Embryonic facial prominence (tissue), 1 donor: Measurements from ENCODE around the gene TAS2R41.

Experiments used
- DNase-seq: peaks from one replicate; pipeline ENCODE4 v3.0.0-alpha.2; 2016; ENCODE audit errors: extremely low spot score

TAS2R41 gene, protein sequence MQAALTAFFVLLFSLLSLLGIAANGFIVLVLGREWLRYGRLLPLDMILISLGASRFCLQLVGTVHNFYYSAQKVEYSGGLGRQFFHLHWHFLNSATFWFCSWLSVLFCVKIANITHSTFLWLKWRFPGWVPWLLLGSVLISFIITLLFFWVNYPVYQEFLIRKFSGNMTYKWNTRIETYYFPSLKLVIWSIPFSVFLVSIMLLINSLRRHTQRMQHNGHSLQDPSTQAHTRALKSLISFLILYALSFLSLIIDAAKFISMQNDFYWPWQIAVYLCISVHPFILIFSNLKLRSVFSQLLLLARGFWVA

DNA sequence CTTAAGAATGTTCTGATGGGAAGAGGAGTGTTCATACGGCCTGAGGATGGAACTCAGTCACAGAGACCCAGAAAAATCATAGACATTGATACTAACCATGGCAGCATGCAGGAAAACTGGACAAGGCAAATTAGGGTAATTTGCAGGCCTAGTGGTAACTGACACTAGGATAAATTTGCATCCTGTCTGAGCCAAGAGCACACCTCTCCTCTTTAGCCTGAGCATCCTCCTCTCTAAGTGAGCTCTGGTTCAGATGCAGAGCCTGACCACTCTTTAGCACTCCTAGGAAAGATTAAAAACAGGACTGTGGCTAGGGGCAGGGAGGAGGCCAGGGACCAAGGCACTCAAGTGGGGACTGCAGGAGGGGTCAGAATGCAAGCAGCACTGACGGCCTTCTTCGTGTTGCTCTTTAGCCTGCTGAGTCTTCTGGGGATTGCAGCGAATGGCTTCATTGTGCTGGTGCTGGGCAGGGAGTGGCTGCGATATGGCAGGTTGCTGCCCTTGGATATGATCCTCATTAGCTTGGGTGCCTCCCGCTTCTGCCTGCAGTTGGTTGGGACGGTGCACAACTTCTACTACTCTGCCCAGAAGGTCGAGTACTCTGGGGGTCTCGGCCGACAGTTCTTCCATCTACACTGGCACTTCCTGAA, at the start of gene TAS2R41:
TSS of gene TAS2R41 (plus strand) at position 373 of the 650 bp plus-strand sequence. CDS start at position 373, 0 bp downstream.
- DNase-seq = no peak

DNA sequence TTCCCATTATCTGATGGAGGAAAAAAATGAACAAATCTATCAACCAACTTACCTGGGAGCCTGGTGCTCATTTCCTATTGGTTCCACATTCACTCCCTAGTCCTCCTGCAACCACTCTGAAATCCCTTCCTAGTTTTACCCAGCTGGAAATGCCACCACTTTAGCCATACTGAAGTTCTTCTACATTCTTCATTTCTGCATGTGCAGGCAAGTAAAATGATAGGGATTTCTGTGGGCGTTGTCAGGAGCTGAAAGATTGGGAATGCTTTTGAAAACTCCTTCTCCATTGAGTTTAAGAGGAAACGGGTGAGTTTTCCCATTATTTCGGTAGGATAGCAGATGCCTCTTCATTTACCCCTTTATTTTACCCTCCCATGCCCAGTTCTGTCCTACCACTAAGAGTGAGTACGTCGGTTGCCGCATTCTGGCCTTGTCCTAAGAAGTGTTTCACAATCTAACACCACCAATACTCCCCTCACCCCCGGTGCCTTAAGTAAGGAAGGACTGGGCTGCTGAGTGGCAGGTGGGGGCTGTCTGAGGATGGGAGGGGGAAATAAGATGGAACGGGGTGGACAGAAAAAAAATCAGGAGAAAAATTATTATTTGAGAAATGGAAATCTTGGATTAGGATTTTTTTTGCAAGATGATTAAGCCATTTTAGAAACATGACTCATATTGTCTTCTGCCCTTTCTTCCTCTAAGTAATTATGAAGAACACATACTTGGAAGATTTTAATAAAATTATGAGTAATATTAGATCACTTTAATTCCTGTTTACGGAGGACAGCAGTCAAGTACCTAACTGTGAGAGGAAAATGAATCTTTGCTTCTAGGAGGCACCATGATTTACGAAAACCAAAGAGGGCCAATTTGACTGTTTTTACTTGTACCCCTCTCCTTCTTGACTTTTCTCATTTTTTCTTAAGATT, 47.6 kb upstream of the TAS2R41 start:
- no peak for DNase-seq

DNA sequence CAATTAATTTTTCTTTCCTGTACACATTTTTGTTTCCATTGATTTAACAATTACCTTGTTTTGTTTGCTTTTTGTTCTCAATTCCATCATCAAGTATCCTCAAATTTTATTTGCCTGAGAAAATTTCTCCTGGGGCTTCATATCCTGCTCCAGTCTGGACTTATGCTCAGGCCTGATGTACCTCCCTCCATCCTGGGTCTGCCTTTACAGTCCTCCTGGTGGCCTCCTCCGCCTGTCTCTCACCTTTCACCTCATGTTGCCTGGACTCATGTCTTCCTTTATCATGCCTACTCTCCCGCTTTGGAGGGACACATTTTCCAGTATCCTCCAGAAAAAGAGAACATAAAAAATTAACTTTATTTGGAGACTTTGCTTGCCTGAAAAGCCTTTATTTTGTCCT, 46.6 kb upstream of the TAS2R41 start:
- no peak for DNase-seq

DNA sequence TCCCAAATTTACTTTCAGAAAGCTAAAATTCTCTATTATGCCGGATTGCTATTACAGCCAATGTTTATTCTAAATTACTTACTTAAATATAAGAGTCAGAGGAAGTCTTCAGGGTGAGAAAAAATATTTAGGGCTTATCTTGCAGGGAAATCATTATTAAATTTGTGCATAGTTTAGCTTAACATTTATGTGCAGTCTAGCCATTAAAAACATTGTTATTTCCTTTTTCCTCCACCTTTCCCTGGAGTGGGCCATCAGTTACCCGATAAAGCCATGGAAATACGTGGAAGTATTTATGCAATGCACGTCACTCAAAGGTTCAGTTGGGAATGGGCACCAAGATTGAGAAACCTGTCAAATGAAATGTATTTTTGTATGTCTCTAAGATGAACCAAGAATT, 43.9 kb upstream of the TAS2R41 start:
- DNase-seq = no peak

DNA sequence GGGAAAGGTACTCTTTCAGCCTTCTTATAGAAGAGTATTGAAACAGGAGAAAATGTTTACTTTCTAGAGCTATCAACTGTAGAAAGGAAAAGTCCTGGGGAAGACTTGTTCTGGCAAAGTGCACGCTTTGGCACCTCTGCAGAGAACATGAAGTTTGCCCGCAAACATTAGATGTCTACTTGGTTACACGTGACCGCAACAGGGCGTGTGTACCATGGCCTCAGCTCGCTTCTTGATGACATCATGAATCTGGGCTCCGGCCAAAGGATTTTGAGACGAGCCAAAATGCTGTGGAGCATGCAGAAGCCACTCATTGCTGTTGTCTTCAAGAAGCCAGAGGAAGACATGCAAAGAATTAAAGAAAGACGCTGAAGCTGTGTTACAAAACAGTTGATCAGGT, 43.0 kb upstream of the TAS2R41 start:
- DNase-seq = no peak

DNA sequence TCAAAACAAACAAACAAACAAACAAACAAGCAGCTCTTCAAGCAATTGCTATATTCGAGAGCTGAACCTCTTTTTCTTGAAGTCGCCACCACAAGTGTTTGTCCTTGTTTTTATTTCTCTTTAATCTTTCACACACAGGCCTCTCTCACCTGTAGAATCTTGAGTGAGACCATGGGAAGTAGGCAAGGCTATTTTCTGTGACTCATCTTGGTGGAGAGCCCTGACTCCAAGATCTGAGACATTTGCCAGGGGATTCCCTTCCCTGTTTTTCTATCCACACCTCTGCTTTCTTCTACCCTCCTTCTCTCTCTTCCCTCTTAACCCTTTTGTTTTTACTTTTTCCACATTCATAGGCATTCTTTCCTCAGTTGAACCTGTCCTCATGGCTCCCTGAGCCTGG, 42.4 kb upstream of the TAS2R41 start:
- no peak for DNase-seq

DNA sequence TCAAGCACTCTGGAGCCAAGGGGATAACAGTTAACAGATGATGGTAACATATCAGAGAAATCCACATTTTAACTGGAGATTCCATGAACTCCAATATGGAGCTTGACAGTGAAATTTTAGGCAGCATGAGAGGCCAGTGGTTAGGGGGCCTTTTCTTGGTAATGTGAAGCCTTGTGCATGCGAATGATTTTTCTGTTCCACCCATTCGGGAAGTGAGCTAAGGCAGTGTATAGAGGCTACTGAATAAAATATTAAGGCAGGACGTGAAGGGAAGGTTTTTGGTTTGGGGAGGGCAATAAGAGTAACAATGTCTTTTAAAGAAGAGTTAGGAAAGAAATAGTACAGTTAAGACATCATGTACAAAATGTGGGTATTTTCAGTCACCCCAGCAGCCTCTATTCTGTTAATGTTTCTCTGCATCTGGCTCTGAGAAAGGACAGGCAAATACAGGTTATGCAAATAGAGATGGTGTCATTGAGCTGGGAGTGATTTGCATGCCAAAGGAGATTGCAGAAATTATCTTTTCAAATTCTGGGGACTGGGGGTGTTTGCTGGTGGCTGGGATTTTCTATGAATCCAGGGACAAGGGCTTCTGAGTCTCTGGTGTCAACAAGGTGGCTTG, 41.2 kb upstream of the TAS2R41 start:
- no peak for DNase-seq

DNA sequence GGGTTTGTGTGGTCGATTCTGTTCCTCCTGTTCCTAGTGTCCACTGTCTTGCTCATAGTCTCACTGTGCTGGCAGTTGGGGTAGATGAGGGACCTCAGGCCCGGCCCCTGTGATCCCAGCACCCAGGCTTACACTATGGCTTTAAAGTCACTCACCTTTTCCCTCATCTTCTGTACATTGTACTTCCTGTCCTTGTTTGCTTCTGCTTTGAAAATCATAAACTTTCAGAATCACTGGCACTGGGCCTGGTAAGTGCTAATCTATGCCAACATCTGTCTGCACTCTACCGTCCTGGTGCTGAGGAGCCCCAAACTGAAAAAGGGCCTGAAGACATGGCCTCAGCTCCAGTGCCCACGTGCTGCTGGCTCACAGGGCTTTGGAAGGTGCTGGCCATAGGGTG, 40.1 kb upstream of the TAS2R41 start:
- DNase-seq = no peak

DNA sequence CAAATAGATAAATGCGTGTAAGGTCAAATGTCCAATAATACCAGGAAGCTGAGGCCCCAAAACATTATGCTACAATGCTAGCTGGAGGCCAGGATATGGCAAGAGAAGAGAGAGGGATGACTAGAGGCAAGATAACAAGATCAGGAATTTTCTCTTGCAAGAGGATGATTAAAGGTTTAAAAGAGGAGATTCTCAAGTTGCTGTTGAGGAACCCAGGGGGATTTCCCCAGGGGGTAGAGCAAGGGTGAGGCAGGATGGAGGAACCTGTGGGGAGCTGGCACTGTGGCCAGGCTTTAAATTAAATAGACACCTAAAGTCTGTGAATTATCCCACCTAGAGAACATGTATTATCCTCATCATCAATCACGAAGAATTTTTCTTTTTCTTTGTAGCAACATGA, 37.8 kb upstream of the TAS2R41 start:
- no peak for DNase-seq

DNA sequence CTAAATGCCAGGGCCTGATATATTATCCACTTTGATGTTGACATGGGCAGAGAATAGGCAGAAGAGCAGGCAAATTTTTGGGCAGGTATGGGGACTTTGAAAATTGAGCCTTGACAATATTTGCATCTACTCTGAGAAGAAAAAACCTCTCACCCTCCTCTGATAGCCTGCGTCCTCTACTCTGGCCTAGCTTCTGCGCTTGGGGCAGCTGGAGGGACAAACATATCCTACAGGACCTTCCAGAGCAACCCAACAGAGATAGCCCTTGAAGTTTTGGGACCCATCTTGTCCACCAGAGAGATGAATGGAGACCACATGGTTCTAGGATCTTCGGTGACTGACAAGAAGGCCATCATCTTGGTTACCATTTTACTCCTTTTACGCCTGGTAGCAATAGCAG, 34.5 kb upstream of the TAS2R41 start, which contains the start of gene TAS2R60:
TSS of gene TAS2R60 (plus strand) at position 301 of the 400 bp plus-strand sequence. CDS start at position 301, 0 bp downstream.
- no peak for DNase-seq

DNA sequence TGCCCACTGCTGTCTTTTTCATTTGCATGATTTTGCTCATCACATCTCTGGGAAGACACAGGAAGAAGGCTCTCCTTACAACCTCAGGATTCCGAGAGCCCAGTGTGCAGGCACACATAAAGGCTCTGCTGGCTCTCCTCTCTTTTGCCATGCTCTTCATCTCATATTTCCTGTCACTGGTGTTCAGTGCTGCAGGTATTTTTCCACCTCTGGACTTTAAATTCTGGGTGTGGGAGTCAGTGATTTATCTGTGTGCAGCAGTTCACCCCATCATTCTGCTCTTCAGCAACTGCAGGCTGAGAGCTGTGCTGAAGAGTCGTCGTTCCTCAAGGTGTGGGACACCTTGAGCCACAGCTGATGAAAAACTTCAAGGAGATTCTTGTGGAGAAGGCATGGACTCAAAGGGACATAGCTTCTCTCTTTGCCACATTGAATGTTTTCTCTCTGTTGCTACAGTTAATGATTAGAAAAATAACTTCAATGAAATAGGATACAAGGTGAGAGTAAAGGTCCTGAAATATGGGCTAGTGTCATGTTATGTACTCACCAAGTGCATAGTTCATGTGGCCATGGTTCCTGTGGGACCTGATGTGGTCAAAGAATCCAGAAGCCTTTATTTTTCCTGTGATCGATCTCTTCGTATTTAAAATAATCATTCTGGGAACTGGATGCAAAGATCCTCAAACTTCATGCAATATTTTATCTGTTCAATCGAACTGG, 33.5 kb upstream of the TAS2R41 start:
- DNase-seq = no peak

DNA sequence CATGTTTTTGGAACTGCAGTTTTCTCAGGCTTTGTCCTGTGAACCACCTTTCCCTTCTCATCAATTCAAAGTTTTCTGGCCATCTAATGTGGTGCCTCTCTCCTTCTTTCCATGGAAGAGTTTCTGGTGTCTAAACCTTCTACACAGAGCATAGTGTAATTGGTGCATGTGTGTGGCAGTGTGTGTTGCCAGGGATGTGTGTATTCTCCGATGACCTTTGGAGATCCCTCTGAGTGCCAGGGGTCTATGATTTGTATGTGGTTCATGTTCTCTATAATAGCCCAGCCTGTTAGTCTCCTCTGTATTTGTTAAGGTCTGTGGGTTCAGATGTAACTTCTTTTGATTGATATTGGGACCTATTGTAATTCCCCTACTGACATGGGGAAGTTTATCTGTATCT, 32.9 kb upstream of the TAS2R41 start:
- no peak for DNase-seq

DNA sequence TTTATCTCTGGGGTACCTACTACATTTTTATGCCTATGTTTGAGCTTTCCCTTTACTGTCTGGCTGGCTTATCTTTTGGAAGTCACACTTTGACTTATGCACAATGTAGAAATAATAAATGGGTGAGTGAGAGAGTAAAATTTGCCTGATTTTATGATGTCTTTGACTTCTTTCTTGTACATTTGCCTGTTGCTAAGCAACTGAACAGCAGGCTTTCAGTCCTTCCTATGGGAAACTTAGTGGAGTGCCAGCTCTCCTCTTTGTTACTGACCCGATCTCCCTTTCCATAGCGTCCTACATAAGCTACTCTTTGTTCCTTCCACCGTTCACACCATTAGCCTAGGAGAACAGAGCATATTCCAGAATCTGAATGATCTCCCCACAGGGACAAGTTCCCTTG, 30.2 kb upstream of the TAS2R41 start:
- no peak for DNase-seq

DNA sequence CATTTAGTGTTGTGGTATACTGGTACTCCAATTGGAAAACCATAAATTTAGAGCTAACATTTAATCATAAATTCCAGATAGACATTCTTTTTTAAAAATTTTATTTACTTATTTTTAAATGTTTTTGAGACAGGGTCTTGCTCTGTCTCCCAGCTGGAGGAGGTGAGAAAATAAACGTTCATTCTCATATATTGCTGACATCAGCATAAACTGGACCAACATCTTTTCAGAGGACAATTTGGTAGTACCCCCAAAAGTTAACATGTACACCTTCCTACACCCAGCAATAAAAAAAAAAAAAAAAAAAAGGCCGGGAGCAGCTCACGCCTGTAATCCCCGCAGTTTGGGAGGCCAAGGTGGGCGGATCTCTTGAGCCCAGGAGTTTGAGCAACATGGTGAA, 29.2 kb upstream of the TAS2R41 start:
- no peak for DNase-seq

DNA sequence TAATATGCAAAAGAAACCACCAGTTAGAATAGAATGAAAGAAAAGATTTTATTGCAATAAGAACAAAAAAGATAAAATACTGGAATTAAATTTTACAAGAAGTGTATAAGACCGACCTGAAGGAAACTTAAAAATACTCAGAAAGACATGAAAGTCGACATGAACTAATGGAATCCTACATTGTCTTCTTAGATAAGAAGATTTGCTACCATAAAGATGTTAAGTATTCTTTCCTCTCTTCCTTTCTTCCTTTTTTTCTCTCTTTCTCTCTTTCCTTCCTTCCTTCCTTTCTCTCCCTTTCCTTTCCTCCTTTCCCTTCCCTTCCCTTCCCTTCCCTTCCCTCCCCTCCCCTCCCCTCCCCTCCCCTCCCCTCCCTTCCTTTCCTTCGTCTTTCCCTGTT, 27.9 kb upstream of the TAS2R41 start:
- DNase-seq = no peak

DNA sequence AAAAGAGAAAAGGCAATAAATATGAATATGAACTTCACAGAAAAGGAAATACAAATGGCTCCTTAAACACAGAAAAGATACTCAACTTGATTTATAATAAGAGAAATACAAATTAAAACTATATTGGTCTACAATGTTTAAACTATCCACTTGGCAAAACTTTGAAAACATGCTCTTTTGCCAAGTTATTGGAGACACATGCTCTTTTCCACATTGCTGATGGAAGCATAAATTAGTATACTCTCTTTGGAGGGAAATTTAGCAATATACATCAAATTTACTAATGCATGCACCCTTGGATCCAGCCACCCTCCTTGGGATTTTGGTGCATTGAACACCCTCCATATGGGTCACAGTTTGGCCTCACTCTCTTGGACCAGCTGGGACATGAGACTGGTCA, 26.6 kb upstream of the TAS2R41 start:
- DNase-seq = no peak

DNA sequence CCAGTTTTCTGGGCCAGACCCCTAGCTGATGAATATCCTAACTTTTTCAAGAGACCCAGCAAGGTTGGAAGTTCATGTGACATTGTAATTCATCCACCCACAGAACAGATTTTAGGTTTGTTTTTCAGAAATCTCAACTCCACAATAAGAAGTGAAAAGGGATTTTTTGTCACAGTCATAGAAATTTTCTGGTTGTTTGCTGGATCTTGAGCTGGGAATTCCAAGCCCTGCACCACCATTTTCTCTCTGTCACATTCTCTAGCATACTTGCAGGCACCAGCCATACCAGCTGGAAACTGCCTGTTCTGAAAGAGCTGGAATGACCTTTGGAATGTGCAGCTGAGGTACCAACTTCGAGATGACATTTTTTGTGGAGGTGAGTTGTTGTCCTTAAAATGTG, 25.9 kb upstream of the TAS2R41 start:
- no peak for DNase-seq

DNA sequence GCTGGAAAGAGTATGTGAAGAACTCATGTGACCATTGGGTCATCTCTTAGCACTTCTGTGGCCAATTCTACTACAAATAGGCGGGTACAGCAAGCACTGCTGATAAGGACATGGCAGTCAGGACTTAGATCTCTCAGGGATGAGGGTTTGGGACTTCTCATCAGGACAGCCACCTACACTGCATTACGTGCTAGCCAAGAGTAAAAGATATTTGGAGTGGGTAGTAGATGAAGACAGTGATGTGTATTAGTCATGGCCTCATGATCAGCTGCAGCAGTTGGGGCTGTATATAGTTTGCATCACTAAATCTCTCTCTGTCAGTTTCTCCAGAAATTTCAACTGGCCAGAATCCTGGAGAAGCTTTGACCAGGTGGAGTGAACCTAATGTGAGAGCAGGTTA, 25.2 kb upstream of the TAS2R41 start:
- DNase-seq = no peak

DNA sequence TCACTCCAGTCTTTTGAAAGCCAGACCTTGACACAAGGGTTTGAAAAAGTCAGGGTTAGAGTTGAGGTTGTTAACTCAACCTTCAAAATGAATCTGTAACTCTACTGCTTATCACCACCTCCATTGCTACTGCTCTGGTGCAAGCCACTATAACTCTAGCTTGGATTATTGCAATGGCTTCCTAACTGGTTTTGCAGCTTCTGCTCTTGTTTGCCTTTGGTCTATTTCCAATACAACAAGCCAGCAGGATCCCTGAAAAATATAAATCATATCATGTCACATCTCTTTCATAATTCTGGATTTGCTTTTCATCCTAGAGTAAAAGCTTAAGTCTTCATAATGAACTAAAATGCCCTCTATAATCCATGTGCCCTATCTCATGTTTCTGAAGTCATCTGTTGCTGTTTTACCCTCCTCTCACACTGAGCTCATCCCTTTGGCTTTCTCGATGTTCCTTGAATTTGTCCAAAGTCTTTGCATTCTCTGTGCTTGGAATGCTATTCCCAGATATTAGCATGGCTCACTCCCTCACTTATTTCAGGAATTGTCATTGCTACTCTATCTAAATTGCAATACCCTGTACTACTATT, 23.5 kb upstream of the TAS2R41 start:
- no peak for DNase-seq

DNA sequence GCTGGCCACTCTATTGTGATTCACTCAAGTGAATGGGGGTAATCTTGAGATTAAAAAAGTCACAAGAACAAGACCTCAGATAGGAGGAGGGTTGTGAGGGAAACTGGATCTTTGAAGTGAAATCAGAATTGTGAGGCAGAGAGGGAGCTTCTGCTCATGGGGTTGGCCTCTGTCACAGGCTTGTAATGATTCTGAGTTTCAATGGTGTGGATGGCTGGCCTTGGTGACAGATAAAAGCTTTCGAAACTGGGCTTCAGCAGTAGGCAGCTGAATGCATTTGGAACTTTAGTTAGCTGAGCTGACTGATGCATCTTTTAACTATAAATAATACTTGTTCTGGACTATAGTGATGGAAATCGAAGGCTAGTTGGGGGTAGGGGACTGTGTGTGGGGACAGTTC, 22.2 kb upstream of the TAS2R41 start:
- no peak for DNase-seq

DNA sequence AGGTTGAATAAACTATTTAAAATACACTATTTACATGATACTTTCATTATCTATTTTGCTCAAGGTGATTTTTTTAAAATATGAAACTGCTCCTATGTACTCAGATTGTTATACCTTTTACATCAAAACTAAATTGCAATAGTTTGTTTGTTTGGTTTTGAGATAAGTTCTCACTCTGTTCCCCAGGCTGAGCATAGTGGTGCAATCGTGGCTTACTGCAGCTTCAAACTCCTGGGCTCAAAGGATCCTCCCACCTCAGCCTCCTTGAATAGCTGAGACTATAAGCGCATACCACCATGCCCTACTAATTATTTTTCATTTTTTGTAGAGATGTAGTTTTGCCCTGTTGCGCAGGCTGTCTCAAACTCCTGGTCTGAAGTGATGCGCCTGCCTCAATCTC, 21.7 kb upstream of the TAS2R41 start:
- DNase-seq = no peak
